ENCODE results near the gene RGL2. TPM values are rescaled to one million over a fixed set of nuclear protein-coding genes. Genes with fewer than 3 reads are reported as not detected.
"Not testable (repeated sequence)": the region's sequence is repeated elsewhere in the genome, so short reads cannot be mapped to it uniquely, and the experiment has no call there.

RGL2 gene, protein sequence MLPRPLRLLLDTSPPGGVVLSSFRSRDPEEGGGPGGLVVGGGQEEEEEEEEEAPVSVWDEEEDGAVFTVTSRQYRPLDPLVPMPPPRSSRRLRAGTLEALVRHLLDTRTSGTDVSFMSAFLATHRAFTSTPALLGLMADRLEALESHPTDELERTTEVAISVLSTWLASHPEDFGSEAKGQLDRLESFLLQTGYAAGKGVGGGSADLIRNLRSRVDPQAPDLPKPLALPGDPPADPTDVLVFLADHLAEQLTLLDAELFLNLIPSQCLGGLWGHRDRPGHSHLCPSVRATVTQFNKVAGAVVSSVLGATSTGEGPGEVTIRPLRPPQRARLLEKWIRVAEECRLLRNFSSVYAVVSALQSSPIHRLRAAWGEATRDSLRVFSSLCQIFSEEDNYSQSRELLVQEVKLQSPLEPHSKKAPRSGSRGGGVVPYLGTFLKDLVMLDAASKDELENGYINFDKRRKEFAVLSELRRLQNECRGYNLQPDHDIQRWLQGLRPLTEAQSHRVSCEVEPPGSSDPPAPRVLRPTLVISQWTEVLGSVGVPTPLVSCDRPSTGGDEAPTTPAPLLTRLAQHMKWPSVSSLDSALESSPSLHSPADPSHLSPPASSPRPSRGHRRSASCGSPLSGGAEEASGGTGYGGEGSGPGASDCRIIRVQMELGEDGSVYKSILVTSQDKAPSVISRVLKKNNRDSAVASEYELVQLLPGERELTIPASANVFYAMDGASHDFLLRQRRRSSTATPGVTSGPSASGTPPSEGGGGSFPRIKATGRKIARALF
- total RNA-seq (2014; rRNA removed; shearing (Covaris generic)) = 16.7 and 19.2 TPM in 2 replicates

DNA sequence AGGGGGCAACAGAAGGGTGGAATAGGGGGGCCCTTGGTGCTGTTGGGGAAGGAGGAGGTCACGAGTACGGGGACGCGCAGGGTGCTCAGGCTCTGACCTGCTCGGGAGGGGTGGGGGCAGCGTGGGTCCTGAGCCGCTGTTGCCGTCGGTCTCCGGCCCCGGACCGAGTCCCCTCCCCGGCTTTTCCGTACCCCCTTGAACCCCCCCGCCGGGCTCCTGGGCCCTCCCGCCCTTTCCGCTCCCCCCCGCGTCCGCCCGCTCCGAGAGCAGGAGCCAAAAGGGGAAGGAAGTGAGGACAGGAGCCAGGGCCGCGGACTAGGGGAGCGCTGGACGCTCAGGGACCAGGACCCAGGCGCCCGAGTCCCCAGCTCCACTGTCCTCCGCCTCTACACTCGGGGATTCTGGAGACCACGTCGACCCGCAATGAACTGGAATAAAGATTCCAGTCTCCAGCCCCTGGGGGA lies at the start of gene RGL2:
Gene RGL2, minus strand, starts transcription at position 170 of the 464 bp plus-strand sequence. CDS start 332 bp downstream, outside the sequence.
- peak; percentile 70 for DNase-seq (ENCODE audit: low read depth)

DNA sequence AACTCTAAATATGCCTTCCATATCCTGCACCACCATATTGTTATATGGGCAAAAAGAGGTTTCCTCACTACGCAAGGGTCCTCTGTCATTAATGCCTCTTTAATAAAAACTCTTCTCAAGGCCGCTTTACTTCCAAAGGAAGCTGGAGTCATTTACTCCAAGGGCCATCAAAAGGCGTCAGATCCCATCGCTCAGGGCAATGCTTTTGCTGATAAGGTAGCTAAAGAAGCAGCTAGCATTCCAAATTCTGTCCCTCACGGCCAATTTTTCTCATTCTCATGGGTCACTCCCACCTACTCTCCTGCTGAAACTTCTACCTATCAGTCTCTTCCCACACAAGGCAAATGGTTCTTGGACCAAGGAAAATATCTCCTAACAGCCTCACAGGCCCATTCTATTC lies 49.1 kb upstream of the RGL2 start:
- no peak for DNase-seq (ENCODE audit: low read depth)

DNA sequence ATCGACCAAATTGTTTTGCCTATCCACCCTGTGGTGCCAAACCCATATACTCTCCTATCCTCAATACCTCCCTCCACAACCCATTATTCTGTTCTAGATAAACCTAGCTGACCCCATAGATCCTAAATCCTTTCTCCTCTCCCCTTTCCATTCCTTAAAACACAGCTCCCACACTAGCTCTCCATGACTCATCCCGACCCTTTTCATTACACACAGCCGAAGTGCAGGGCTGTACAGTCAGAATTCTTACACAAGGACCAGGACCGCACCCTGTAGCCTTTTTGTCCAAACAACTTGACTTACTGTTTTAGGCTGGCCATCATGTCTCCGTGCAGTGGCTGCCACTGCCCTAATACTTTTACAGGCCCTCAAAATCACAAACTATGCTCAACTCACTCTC lies 48.2 kb upstream of the RGL2 start:
- DNase-seq (ENCODE audit: low read depth) = peak; percentile 37

DNA sequence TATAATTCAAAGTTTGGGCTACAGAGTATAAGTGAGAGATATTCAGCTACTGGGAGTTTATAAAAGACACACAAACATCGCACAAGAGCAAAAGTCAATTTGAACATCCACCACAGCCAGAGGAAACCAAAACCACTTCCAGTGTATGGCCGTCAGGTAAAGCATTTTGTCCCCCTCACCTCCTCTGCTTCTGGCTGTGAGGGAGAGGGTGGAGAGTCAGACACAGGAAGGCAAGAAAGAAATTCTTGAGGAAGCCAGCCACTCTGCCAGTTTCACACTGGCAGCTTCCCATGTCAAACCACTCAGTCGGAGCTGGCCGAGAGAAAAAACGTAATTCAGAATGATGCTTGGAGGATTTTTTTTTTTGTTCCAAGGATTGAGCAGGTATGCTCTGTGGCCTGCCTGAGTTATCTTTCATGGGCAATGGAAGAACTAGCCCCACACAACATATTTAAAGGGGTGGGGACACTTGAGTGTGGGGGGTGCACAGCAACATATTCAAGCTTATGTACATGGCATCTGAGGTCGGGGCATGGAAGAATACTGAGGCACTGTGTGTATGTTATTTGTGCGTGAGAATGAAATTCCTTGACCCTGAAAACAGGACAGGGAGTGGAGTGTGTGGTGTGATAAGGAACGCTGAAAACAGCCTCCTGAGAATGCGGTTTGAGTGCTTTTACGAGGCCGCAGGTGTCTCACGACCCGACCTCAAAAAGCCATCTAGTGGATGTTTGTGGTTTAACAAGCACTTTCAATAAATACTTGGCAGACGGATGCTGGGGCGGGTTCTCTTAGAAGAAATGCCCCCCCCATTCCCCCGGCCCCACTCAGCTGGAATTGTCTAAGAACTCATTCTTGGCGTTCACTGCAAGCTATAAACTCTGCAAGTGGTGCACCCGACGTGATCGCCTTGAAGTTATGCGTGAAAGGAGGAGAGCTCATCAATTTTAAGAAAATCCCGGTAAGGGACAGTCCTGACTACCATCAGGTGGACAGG lies 46.3 kb upstream of the RGL2 start:
- DNase-seq (ENCODE audit: low read depth) = peak; percentile 86

DNA sequence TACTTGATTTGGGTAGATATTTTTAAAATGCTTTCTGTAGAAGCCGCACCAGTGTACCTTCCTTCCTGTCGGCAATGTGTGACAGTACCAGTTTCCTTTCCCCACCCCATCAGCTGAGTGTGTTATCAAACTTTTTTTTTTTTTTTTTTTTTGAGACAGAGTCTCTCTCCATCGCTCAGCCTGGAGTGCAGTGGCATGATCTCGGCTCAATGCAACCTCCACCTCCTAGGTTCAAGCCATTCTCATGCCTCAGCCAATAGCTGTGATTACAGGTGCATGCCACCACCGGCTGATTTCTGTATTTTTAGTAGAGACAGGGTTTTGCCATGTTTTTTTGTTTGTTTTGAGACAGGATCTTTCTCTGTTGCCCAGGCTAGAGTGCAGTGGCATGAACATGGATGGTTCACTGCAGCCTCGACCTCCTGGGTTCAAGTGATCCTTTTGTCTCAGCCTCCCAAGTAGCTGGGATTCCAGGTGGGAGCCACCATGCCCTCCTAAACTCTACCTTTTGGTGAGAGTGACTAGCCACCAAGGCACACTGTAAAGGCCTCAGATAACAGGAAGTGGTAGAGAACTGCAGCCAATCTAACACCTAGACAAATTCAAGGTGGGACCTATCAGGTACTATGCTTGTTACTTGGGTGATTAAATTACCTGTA lies 45.3 kb upstream of the RGL2 start:
- no peak for DNase-seq (ENCODE audit: low read depth)

DNA sequence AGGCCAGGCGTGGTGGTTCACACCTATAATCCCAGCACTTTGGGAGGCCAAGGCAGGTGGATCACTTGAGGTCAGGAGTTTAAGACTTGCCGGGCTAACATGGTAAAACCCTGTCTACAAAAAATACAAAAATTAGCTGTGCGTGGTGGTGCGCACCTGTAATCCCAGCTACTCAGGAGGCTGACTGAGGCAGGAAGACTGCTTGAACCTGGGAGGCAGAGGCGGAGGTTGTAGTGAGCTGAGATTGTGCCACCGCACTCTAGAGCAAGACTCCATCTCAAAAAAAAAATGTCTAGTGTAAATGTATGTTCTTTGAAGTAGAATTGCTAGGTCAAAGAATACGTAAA lies 44.8 kb upstream of the RGL2 start:
- DNase-seq (ENCODE audit: low read depth) = not testable (repeated sequence)

DNA sequence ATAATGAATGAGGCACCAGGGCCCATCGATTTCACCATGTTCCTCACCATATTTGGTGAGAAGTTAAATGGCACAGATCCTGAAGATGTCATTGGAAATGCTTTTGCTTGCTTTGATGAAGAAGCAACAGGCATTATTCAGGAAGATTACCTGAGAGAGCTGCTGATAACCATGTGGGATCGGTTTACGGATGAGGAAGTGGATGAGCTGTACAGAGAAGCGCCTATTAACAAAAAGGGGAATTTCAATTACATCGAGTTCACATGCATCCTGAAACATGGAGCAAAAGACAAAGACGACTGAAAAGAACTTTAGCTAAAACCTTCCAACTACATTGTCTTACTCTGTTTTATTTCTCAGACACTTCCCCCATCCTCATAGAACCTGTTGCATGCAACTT lies 40.5 kb upstream of the RGL2 start:
- no peak for DNase-seq (ENCODE audit: low read depth)

DNA sequence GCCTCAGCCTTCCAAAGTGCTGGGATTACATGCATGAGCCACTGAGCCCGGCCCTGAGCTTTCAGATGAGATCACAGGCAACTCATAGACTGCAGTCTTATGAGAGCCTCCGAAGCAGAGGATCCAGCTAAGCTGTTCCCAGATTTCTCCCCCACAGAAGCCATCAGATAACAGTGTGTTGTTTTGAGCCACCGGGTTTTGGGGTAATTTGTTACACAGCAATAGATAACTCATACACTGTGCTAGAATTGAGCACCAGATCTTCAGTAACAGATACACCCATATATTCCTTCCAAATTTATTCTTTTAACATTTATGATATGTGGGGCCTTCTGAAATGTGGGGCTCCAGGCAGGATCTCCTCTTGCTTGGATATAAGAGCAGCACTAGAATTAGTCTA lies 37.8 kb upstream of the RGL2 start:
- DNase-seq (ENCODE audit: low read depth) = no peak

DNA sequence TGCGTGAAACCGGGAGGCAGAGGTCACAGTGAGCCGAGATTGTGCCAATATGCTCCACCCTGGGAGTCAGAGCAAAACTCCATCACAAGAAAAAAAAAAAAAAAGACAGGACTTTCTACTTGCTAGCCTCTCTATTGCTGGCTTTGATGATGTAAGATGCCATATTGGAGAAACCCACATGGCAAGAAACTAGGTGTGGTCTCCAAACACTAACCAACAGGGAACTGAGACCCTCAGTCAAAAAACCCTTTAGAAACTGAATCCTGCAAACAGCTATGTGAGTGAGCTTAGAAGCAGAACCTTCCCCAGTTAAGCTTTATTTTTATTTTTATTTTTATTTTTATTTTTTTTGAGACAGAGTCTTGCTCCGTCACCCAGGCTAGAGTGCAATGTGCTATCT lies 37.2 kb upstream of the RGL2 start:
- DNase-seq (ENCODE audit: low read depth) = no peak

DNA sequence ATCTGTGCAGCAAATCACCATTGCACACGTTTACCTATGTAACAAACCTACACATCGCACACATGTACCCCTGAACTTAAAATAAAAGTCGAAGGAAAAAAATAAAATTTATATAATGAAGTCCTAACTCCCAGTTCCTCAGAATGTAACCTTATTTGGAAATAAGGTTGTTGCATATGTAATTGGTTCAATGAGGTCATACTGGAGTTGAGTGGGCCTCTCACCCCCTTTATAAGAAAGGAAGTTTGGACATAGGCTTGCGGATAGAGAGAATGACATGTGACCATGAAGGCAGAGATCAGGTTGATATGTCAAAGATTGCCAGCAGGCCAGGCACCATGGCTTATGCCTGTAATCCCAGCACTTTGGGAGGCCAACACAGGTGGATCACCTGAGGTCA lies 34.9 kb upstream of the RGL2 start:
- DNase-seq (ENCODE audit: low read depth) = no peak

DNA sequence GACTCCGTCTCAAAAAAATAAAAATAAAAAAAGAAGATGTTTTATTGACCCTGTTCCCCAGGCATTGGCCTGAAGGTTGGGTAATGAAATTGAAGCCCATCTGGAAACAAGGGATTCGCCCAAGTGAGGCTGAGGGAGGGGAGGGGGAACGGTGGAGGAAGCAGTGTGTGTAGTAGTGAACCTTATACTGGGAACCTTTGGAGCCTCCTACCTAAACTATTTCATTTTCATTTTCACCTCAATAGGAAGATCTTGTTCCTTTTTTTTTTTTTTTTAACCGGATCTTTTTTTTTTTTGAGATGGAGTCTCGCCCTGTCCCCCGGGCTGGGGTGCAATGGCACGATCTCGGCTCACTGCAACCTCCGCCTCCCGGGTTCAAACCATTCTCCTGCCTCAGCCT lies 32.0 kb upstream of the RGL2 start:
- no peak for DNase-seq (ENCODE audit: low read depth)

DNA sequence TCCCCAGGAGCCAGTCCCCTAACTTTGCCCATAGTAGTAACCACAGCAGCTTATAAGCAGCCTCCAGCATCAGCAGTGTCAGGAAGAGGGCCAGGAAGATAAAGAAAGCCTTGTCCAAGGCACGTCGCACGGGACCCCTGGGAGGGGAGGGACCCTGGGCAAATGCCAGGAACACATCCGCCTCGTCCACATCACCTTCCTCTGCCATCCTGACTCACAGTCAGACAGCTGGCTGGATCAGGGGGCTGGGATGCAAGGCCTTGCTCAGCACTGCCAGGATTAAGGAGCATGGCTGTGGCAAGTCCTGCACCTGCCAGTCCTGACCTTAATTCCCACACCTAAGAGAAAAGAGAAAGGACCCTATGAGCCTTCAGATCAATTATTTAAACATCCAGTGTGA lies 30.3 kb upstream of the RGL2 start:
- DNase-seq (ENCODE audit: low read depth) = peak; percentile 53

DNA sequence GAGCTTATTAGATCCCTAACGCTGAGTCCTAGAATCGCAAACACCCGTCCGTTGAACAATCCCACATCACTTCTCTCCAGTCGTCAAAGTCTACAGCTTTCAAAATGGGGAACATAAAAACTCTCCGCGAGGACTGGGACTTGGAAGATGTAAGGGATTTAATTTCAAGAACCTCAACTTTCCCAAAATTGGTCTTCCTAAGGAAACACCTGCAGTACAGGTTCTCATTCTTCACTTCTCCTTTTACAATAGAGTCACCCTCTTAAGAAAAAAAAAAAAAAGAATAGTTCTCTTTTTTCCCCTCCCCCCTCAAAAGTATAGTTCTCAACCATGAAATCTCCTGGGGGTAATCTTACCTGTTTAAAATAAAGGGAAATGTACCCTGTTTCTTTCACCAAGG lies 25.4 kb upstream of the RGL2 start:
- DNase-seq (ENCODE audit: low read depth) = no peak

DNA sequence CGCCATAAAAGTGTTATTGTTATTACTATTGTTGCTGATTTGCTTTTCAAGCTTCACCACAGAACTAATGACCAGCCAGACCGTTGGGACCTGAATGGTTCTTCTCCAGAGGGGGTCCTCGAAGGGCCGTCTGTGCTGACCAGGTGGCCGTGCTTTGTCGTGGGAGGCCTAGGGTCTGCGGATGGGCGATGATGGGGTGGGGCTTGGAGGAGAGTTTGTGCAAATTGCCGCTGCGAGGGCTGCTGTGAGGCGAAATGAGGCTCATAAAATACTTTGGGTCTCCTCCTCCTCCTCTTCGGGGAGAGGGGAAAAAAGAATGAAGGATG lies 24.8 kb upstream of the RGL2 start:
- no peak for DNase-seq (ENCODE audit: low read depth)

DNA sequence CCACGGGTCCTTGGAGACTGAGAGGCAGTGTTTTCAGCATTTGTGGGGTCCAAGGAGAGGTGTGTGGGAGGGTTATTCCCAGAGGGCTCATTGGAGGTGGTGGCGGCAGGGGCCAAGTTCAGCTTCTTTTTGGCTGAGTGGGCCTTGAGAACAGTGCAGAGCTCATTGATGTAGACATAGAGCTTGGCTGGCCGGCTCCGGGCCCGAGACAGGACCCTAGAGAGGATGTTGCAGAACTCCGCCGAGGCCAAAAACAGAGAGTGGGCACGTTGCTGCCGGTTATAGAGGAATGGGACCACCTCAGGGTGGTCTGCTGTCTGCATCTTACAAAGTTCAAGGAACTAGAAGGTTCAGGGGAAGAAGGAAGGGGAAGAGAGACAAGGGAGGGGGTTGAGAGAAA lies 22.5 kb upstream of the RGL2 start:
- no peak for DNase-seq (ENCODE audit: low read depth)

DNA sequence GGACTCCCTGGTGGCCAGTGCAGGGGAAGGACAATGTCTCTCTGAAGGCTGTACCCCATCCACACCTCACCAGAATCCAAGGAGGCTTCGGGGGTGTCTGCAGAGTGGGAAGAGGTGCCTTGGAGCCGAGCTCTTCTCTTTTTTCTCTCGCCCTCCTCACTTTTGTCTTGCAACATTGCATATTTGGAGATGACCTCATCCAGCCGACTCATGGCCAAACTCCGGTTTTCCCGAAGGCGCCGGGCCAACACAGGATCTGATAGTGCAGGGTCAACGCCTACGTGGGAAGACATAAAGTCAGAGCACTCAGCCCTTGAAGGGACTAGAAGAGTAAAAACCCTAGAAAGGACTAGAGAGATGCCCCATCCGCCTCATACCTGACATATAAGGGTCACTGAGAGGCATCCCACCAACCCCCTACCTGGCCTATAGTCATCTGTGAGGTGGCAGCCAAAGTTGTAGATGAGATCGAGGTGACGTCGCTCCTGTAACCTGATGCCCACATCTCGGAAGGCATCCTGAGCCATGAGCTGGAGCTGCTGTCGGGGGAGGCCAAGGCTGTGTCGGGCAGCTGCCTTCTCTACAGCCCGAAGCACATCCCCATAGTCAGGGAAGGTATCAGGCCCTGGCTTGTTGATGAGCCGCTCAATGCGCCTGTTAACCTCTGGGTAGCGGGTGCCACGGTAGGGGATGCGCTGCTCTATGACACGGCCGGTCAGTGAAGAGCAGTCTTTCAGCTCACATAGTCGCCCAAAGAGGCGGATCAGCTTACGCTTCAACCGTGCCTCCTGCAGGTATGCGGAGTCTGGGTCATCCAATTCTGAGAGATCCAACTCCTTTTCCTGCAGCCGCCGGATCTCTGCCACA lies 21.8 kb upstream of the RGL2 start:
- peak; percentile 90 for DNase-seq (ENCODE audit: low read depth)

DNA sequence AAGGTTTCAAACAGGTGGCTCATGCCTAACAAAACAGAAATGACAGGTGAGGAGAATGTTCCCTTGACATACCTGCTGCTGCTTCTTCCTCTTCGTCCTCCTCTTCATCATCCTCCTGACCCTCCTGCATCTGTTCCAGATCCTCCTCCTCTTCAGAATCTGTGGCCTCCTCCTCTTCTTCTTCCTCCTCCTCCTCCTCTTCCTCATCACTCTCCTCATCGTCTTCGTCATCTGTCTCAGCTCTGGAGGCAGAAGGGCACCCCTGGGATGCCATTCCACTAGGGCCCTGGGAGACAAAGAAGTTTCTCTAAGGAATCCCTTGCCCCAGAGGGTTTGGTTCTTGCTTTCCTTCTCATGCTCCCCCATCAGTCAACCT lies 21.2 kb upstream of the RGL2 start:
- DNase-seq (ENCODE audit: low read depth) = no peak

DNA sequence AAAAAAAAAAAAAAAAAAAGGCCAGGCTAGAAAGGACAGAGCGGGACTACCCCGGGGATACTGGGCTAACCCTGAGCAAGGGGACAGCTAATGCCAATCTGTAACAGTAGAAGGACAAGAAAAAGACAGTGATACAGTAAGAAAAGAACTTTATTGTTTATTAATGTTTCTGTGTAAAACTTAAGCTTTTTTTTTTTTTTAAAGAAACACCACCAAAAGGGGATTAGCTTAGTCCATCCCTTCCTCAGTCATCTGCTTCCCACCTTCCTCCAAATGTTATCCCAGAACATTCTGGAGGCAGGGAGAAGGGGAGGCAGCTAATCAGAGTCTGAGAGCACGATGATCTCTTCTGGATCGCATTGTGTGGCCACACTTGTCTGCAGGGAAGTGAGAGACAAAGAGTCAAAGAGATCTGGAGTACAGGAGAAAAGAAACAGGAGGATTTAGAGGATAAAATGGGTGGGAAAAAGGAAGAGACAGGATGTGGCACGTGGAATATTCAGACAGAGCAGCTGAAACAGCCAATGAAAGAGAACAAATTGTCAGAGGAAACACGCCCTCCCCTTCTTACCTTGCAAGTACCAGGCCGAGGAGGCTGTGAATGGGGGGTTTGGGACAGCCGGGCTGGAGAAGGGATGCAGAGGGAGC lies 19.8 kb upstream of the RGL2 start:
- DNase-seq (ENCODE audit: low read depth) = no peak

DNA sequence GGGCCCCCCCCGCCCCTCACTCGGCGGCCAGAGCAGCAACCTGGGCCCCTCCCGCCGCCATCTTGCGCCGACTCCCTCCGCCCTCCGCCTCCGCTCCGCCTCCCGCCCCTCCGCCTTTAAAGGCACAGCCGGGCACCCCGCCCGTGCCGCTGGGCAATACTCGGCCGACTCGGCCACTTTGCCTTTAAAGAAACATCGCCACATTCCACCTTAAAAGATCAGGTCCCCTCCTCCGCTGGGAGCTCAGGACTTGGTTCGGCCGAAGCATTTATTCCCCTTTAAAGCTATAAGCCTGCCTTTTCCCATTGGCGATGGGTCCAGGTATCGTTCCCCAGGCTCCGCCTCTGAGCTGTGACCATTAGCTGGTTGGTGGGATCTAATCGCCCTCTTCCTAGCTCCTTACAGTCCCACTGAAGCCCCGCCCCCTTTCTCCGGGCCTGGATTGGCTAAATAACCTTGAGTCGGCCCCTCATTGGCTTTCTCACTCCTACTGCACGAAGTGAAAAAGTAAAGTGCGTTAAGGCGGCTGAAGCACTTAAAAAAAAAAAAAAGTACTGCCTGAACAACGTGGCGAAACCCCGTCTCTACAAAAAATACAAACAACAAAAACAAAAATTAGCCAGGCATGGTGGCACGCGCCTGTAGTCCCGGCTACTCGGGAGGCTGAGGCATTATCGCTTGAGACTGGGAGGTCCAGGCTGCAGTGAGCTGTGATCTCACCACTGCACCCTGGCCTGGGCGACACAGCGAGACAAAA lies 19.1 kb upstream of the RGL2 start, which contains the start of gene ZBTB22:
Gene ZBTB22, minus strand, starts transcription at position 76 of the 757 bp plus-strand sequence. CDS start 828 bp downstream, outside the sequence.
- DNase-seq (ENCODE audit: low read depth) = peak; percentile 99
